GM19463 (cell line): ENCODE results near the gene FNIP1.
"Not testable (repeated sequence)": the region's sequence is repeated elsewhere in the genome, so short reads cannot be mapped to it uniquely, and the experiment has no call there.

Experiments used
- ATAC-seq: cut with Tn5 transposase; IDR thresholded peaks from one replicate; pipeline ENCODE4 v1.9.1; 2021; ENCODE audit warnings: mild to moderate bottlenecking, moderate library complexity; ENCODE audit not compliant: unreplicated experiment

Gene FNIP1

GRCh38 chr5:131787736-131788135 is 9.1 kb downstream of the FNIP1 start:
- no peak for ATAC-seq

GRCh38 chr5:131786900-131787692 is 9.7 kb downstream of the FNIP1 start:
- ATAC-seq = no peak

- no peak for ATAC-seq
Measured at GRCh38 chr5:131786036-131786435, 10.8 kb downstream of the FNIP1 start.

GRCh38 chr5:131783874-131784273 is 12.9 kb downstream of the FNIP1 start:
- ATAC-seq = no peak

- no peak for ATAC-seq
Measured at GRCh38 chr5:131783357-131783756, 13.5 kb downstream of the FNIP1 start.

GRCh38 chr5:131782717-131783116 is 14.1 kb downstream of the FNIP1 start:
- no peak for ATAC-seq

- not testable (repeated sequence) for ATAC-seq
Measured at GRCh38 chr5:131778141-131778540, 18.7 kb downstream of the FNIP1 start.

GRCh38 chr5:131776450-131776849 is 20.4 kb downstream of the FNIP1 start:
- no peak for ATAC-seq

GRCh38 chr5:131774652-131775367 is 22.0 kb downstream of the FNIP1 start:
- ATAC-seq = no peak

- ATAC-seq = no peak
Measured at GRCh38 chr5:131773805-131774204, 23.0 kb downstream of the FNIP1 start.

GRCh38 chr5:131771692-131772091 is 25.1 kb downstream of the FNIP1 start:
- no peak for ATAC-seq

GRCh38 chr5:131769961-131770360 is 26.9 kb downstream of the FNIP1 start:
- ATAC-seq = no peak

- no peak for ATAC-seq
Measured at GRCh38 chr5:131769336-131769735, 27.5 kb downstream of the FNIP1 start.

- no peak for ATAC-seq
Measured at GRCh38 chr5:131767891-131768290, 28.9 kb downstream of the FNIP1 start.

GRCh38 chr5:131766689-131767088 is 30.1 kb downstream of the FNIP1 start:
- no peak for ATAC-seq

- ATAC-seq = no peak
Measured at GRCh38 chr5:131765261-131765660, 31.6 kb downstream of the FNIP1 start.

- no peak for ATAC-seq
Measured at GRCh38 chr5:131763968-131764367, 32.8 kb downstream of the FNIP1 start.

GRCh38 chr5:131760793-131761192 is 36.0 kb downstream of the FNIP1 start:
- no peak for ATAC-seq

- no peak for ATAC-seq
Measured at GRCh38 chr5:131759704-131760103, 37.1 kb downstream of the FNIP1 start.

GRCh38 chr5:131758520-131758900 is 38.3 kb downstream of the FNIP1 start:
- no peak for ATAC-seq

GRCh38 chr5:131757830-131758519 is 38.8 kb downstream of the FNIP1 start:
- ATAC-seq = no peak

- ATAC-seq = no peak
Measured at GRCh38 chr5:131756942-131757341, 39.9 kb downstream of the FNIP1 start.
